AG08395 (cell line): ENCODE measurements around the gene NACA2.
"Not testable (repeated sequence)": the region's sequence is repeated elsewhere in the genome, so short reads cannot be mapped to it uniquely, and the experiment has no call there.

ENCODE experiments used
- DNase-seq: peaks from one replicate; pipeline ENCODE4 v3.0.0; 2012; ENCODE audit warnings: mixed read lengths, low spot score

NACA2 gene

GRCh38 chr17:61591018-61591417, at the start of gene NACA2:
NACA2 (minus strand) TSS chr17:61591219; CDS start chr17:61591180, 39 bp downstream.
- DNase-seq = no peak

- no peak for DNase-seq
Measured at GRCh38 chr17:61639818-61640217, 48.8 kb upstream of the NACA2 start.

- DNase-seq = no peak
Measured at GRCh38 chr17:61638087-61638486, 47.1 kb upstream of the NACA2 start.

- peak; percentile 31 for DNase-seq
Measured at GRCh38 chr17:61635913-61636432, 45.0 kb upstream of the NACA2 start.

- DNase-seq = no peak
Measured at GRCh38 chr17:61634942-61635538, 44.0 kb upstream of the NACA2 start.

GRCh38 chr17:61634011-61634539, 43.1 kb upstream of the NACA2 start:
- DNase-seq = no peak

GRCh38 chr17:61632826-61633225, 41.8 kb upstream of the NACA2 start:
- DNase-seq = no peak

GRCh38 chr17:61631800-61632199, 40.8 kb upstream of the NACA2 start:
- DNase-seq = no peak

GRCh38 chr17:61628158-61628557, 37.1 kb upstream of the NACA2 start:
- not testable (repeated sequence) for DNase-seq

GRCh38 chr17:61627658-61628057, 36.6 kb upstream of the NACA2 start:
- DNase-seq = no peak

- DNase-seq = no peak
Measured at GRCh38 chr17:61627125-61627524, 36.1 kb upstream of the NACA2 start.

GRCh38 chr17:61625564-61625963, 34.5 kb upstream of the NACA2 start:
- no peak for DNase-seq

- no peak for DNase-seq
Measured at GRCh38 chr17:61624951-61625350, 33.9 kb upstream of the NACA2 start.

- DNase-seq = no peak
Measured at GRCh38 chr17:61621317-61621716, 30.3 kb upstream of the NACA2 start.

- no peak for DNase-seq
Measured at GRCh38 chr17:61619953-61620352, 28.9 kb upstream of the NACA2 start.

GRCh38 chr17:61619493-61619892, 28.5 kb upstream of the NACA2 start:
- DNase-seq = no peak

- DNase-seq = no peak
Measured at GRCh38 chr17:61618950-61619349, 27.9 kb upstream of the NACA2 start.

GRCh38 chr17:61617330-61617729, 26.3 kb upstream of the NACA2 start:
- no peak for DNase-seq

- DNase-seq = no peak
Measured at GRCh38 chr17:61616783-61617182, 25.8 kb upstream of the NACA2 start.

- DNase-seq = no peak
Measured at GRCh38 chr17:61614219-61614618, 23.2 kb upstream of the NACA2 start.

GRCh38 chr17:61611323-61611722, 20.3 kb upstream of the NACA2 start:
- no peak for DNase-seq

GRCh38 chr17:61605692-61606091, 14.7 kb upstream of the NACA2 start:
- DNase-seq = no peak

- DNase-seq = no peak
Measured at GRCh38 chr17:61601297-61601696, 10.3 kb upstream of the NACA2 start.

GRCh38 chr17:61600621-61601020, 9.6 kb upstream of the NACA2 start:
- no peak for DNase-seq
